Mucosa of stomach (tissue), 1 donor: ENCODE results near the gene ZC3H10.
"Not testable (repeated sequence)": the region's sequence is repeated elsewhere in the genome, so short reads cannot be mapped to it uniquely, and the experiment has no call there.

Source experiments
- H3K27me3 ChIP-seq: one replicate; pipeline ENCODE4 v1.7.0; 2013; ENCODE audit warnings: mild to moderate bottlenecking, low read length; ENCODE audit not compliant: control insufficient read depth, insufficient read depth
- H3K36me3 ChIP-seq: one replicate; pipeline ENCODE4 v1.7.0; 2013; ENCODE audit warnings: low read length; ENCODE audit not compliant: control insufficient read depth, insufficient read depth
- H3K4me1 ChIP-seq: one replicate; pipeline ENCODE4 v1.7.0; 2013; ENCODE audit warnings: mild to moderate bottlenecking, low read length; ENCODE audit not compliant: control insufficient read depth, insufficient read depth
- H3K4me3 ChIP-seq: one replicate; pipeline ENCODE4 v1.7.0; 2013; ENCODE audit warnings: low read length
- H3K9ac ChIP-seq: one replicate; pipeline ENCODE4 v1.7.0; 2013; ENCODE audit warnings: mild to moderate bottlenecking, low read length, moderate library complexity
- H3K9me3 ChIP-seq: one replicate; pipeline ENCODE4 v1.7.0; 2013; ENCODE audit warnings: mild to moderate bottlenecking, low read length, moderate library complexity; ENCODE audit not compliant: control insufficient read depth
- donor health status: Pancreatic carcinoma.

The ZC3H10 gene

DNA sequence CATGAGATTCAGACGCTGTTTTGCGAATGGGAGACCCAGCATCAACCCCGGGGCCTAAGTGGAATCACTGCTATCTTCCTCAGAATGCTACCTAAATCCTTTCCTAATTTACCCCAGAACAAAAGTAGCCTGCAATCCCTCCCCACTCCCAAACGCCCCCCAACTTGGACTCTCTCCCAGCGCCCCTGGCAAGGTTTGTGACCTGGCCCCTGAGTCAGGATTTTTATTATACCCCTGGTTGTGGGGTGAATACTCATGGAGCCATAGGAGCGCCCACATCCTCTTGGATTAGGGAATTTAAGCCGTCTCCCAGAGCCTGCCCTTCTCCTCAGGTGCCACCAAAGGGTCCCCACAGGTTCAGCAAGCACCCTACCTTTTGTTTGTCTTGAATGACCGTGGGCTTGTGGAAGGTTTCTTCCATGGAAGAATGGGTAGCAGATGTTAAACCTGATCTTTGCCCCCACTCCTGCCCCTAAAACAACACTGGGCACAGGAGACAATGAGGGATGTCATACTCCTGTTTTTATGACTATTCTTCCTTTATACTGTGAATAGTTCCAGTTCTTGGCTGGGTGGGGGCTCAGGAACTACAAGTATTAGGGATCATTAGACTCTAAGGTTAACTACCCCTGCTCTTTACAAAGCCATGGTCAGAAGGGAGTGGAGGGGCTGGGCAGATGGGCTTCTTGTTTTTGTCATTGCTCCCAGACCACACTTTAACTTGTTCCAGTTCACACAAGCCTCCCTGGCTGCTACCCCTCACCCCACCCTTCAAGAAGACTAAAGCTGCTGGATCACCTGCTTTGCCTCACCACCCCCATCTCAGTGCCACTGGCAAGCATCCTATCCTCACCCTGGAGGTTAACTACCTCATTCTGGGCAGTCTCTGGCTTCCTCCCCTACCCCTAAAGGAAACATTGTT lies 35.0 kb downstream of the ZC3H10 start:
- Histone ChIP-seq H3K4me3 (peak overlapping the region; percentile 78), H3K27me3 (no peaks in the 10 kb centered on the region)

GRCh38 chr12:56153678-56154065 lies 35.6 kb downstream of the ZC3H10 start:
- Histone ChIP-seq H3K4me3 (no peak overlapping the region), H3K27me3 (no peaks in the 10 kb centered on the region), H3K36me3 (no peaks in the 10 kb centered on the region), H3K9ac (no peak overlapping the region), H3K9me3 (no peaks in the 10 kb centered on the region), H3K4me1 (peaks cover 19% of the 10 kb centered on the region)

More for the DNA sequence above, 35.0 kb downstream of the ZC3H10 start:
- H3K4me1 ChIP-seq: peaks cover 19% of the 10 kb centered on the region
- H3K36me3 ChIP-seq: no peaks in the 10 kb centered on the region
- H3K9me3 ChIP-seq: no peaks in the 10 kb centered on the region
- H3K9ac ChIP-seq: peak overlapping the region; percentile 88

DNA sequence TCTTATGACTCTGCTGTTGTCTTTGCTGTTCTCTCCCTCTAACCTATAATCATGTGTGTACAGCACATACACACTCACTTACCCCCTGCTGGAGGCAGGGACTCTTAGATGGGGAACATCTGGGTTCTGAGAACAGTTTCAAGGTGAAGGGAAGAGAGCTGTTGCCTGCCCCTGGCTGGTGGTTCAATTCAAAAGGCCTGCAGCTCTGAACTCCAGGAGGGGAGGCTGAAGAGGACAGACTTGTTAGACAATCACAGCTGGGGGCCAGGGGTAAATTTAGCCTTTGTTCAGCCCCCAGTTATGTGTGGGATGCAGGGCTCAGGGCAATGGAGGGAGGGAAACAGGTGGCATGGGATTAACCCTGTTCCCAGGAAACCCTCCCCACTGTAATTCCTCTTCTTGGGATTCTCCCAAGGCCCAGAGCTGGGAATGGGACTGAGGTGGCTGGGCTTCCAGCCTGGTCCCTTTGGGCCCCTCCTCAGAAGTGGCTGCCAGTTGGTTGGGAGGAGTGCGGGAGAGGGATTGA lies 36.2 kb downstream of the ZC3H10 start:
- H3K9ac ChIP-seq: no peak overlapping the region
- H3K9me3 ChIP-seq: no peaks in the 10 kb centered on the region
- no peaks in the 10 kb centered on the region for H3K27me3 ChIP-seq
- peaks cover 2% of the 10 kb centered on the region for H3K36me3 ChIP-seq
- no peak overlapping the region for H3K4me3 ChIP-seq
- peaks cover 19% of the 10 kb centered on the region for H3K4me1 ChIP-seq

GRCh38 chr12:56154818-56155217 lies 36.8 kb downstream of the ZC3H10 start:
- Histone ChIP-seq H3K9me3 (no peaks in the 10 kb centered on the region), H3K9ac (no peak overlapping the region), H3K4me1 (peaks cover 23% of the 10 kb centered on the region), H3K36me3 (peaks cover 7% of the 10 kb centered on the region), H3K4me3 (no peak overlapping the region), H3K27me3 (no peaks in the 10 kb centered on the region)

- Histone ChIP-seq H3K27me3 (no peaks in the 10 kb centered on the region), H3K36me3 (peaks cover 12% of the 10 kb centered on the region), H3K4me3 (no peak overlapping the region), H3K4me1 (peaks cover 28% of the 10 kb centered on the region), H3K9ac (no peak overlapping the region), H3K9me3 (no peaks in the 10 kb centered on the region)
These were observed 37.3 kb downstream of the ZC3H10 start for GRCh38 chr12:56155256-56155845.

DNA sequence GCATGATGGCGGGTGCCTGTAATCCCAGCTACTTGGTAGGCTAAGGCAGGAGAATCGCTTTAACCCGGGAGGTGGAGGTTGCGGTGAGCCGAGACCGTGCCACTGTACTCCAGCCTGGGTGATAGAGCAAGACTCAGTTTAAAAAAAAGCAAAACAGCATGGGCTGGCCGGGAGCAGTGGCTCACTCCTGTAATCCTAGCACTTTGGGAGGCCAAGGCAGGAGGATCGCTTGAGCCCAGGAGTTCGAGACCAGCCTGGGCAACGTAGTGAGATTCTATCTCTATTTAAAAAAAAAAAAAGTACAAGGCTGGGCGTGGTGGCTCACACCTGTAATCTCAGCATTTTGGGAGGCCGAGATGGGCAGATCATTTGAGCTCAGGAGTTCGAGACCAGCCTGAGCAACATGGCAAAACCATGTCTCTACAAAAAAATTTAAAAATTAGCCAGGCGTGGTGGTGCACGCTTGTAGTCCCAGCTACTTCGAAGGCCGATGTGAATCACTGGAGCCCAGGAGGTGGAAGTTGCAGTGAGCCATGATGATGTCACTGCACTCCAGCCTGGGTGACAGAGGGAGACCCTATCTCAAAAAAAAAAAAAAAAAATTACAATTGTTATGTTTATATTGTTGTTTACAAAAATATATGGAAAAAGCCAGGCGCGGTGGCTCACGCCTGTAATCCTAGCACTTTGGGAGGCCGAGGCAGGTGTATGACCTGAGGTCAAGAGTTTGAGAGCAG lies 38.6 kb downstream of the ZC3H10 start:
- Histone ChIP-seq H3K36me3 (peaks cover 25% of the 10 kb centered on the region), H3K9ac (peak overlapping the region; percentile 78), H3K4me1 (peaks cover 36% of the 10 kb centered on the region)
- not testable (repeated sequence) for H3K9me3 ChIP-seq, H3K4me3 ChIP-seq, H3K27me3 ChIP-seq

- H3K36me3 ChIP-seq: peaks cover 29% of the 10 kb centered on the region
- no peaks in the 10 kb centered on the region for H3K27me3 ChIP-seq
- peak overlapping the region; percentile 78 for H3K9ac ChIP-seq
- peaks cover 33% of the 10 kb centered on the region for H3K4me1 ChIP-seq
- peak overlapping the region; percentile 49 for H3K4me3 ChIP-seq
- no peaks in the 10 kb centered on the region for H3K9me3 ChIP-seq
These were observed 39.3 kb downstream of the ZC3H10 start for GRCh38 chr12:56157201-56158028.

DNA sequence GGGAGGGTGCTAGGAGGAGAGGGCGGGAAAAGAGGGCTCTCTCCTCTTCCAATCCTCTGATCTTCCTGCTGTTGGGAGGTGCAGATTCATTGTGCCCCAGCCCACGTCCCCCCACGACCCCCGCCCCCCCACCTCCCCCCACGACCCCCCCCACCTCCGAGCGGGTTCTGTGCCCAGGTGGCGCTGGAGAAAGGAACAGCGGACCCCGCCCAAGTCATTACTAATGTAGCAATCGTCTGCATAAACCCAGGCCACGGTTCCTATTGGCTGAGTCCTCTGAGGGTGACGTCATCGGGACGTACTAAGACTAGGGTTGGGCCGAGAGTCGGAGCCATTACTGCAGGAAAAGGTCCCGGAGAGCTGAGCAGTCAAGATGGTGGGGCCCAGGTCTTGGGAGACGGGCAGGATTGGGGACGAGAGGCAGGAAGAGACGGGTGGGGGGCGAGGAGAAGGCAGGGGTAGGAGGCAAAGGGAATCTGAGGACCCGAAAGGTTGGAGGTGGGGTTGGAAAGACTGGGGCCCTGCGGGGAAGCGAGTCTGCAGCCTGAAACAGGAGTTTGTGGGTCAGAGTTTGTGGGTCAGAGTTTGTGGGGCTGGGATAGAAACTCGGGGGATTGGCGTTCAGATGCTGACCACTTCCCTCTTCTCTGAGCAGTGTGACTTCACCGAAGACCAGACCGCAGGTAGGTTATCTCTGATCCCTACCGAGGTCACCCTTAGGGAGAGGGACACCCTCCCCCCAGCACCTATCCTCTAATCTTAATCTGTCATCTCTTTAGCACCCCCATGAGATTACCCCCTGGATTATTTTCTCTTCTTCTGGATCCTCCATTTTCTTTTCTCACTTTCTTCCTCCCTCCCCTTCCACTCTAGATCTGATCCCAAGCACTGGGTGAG lies 40.2 kb downstream of the ZC3H10 start, which contains the start of gene MYL6:
TSS of gene MYL6 (plus strand) at position 331 of the 897 bp plus-strand sequence. CDS start at position 374, 43 bp downstream.
- Histone ChIP-seq H3K4me1 (peaks cover 27% of the 10 kb centered on the region), H3K9ac (peak within 1 kb of the TSS; percentile 100), H3K36me3 (peaks cover 29% of the 10 kb centered on the region), H3K9me3 (no peaks in the 10 kb centered on the region), H3K27me3 (no peaks in the 10 kb centered on the region), H3K4me3 (peak within 1 kb of the TSS; percentile 95)

- peaks cover 29% of the 10 kb centered on the region for H3K36me3 ChIP-seq
- peaks cover 27% of the 10 kb centered on the region for H3K4me1 ChIP-seq
- H3K27me3 ChIP-seq: no peaks in the 10 kb centered on the region
- peak overlapping the region; percentile 95 for H3K4me3 ChIP-seq
- H3K9ac ChIP-seq: peak overlapping the region; percentile 100
- no peaks in the 10 kb centered on the region for H3K9me3 ChIP-seq
These were observed 40.9 kb downstream of the ZC3H10 start for GRCh38 chr12:56158926-56159461.

GRCh38 chr12:56159482-56160192 lies 41.6 kb downstream of the ZC3H10 start:
- H3K4me1 ChIP-seq: peaks cover 27% of the 10 kb centered on the region
- H3K36me3 ChIP-seq: peaks cover 29% of the 10 kb centered on the region
- H3K4me3 ChIP-seq: peak overlapping the region; percentile 95
- no peaks in the 10 kb centered on the region for H3K9me3 ChIP-seq
- H3K27me3 ChIP-seq: no peaks in the 10 kb centered on the region
- H3K9ac ChIP-seq: peak overlapping the region; percentile 100
